Activated T-cell treated with anti-CD3 and anti-CD28 coated beads for 24 hours (primary cell): ENCODE measurements around the gene C19orf44.
"Not testable (repeated sequence)": the region's sequence is repeated elsewhere in the genome, so short reads cannot be mapped to it uniquely, and the experiment has no call there.

Source experiments
- DNase-seq: peaks from one replicate; pipeline ENCODE4 v3.0.0-alpha.2; 2020; ENCODE audit warnings: low read depth

C19orf44 gene

GRCh38 chr19:16495982-16496612 is at the start of gene C19orf44, which contains the start of gene CALR3:
Gene C19orf44 (plus strand): TSS chr19:16496394. CDS start chr19:16500793, 4,399 bp downstream.
Gene CALR3 (minus strand): TSS chr19:16496167. CDS start chr19:16496129, 38 bp downstream.
- peak; percentile 95 for DNase-seq

- DNase-seq: no peak
Measured at GRCh38 chr19:16446724-16447368, 49.3 kb upstream of the C19orf44 start.

GRCh38 chr19:16448872-16449271 is 47.3 kb upstream of the C19orf44 start:
- not testable (repeated sequence) for DNase-seq

- DNase-seq: no peak
Measured at GRCh38 chr19:16449330-16449961, 46.7 kb upstream of the C19orf44 start.

- no peak for DNase-seq
Measured at GRCh38 chr19:16452325-16452724, 43.9 kb upstream of the C19orf44 start.

- no peak for DNase-seq
Measured at GRCh38 chr19:16454351-16454918, 41.8 kb upstream of the C19orf44 start.

GRCh38 chr19:16455489-16455888 is 40.7 kb upstream of the C19orf44 start:
- DNase-seq: no peak

- DNase-seq: no peak
Measured at GRCh38 chr19:16456652-16457194, 39.5 kb upstream of the C19orf44 start.

- DNase-seq: no peak
Measured at GRCh38 chr19:16457195-16457953, 38.8 kb upstream of the C19orf44 start.

GRCh38 chr19:16457954-16458331 is 38.3 kb upstream of the C19orf44 start:
- no peak for DNase-seq

- DNase-seq: no peak
Measured at GRCh38 chr19:16458391-16459341, 37.5 kb upstream of the C19orf44 start.

GRCh38 chr19:16459680-16460079 is 36.5 kb upstream of the C19orf44 start:
- no peak for DNase-seq

GRCh38 chr19:16460454-16460853 is 35.7 kb upstream of the C19orf44 start:
- no peak for DNase-seq

GRCh38 chr19:16461630-16462051 is 34.6 kb upstream of the C19orf44 start:
- DNase-seq: no peak

- no peak for DNase-seq
Measured at GRCh38 chr19:16462757-16463250, 33.4 kb upstream of the C19orf44 start.

- no peak for DNase-seq
Measured at GRCh38 chr19:16463341-16463990, 32.7 kb upstream of the C19orf44 start.

- DNase-seq: no peak
Measured at GRCh38 chr19:16463991-16464575, 32.1 kb upstream of the C19orf44 start.

GRCh38 chr19:16465239-16465638 is 31.0 kb upstream of the C19orf44 start:
- DNase-seq: no peak

GRCh38 chr19:16466802-16467427 is 29.3 kb upstream of the C19orf44 start:
- not testable (repeated sequence) for DNase-seq
